Trophoblast cell (in vitro differentiated cells and primary cell): ENCODE data around the gene LRRC41.

Experiments
- DNase-seq, 2 donors: peaks; one replicate each; pipeline ENCODE4 v3.0.0-alpha.2; 2016
- H2AFZ ChIP-seq: 2 replicates; pipeline ENCODE4 v1.6.1; 2013; ENCODE audit warnings: low read length, moderate library complexity, mild to moderate bottlenecking; ENCODE audit not compliant: insufficient read depth, poor library complexity
- H2AK5ac ChIP-seq: 2 replicates; pipeline ENCODE4 v1.6.1; 2013; ENCODE audit warnings: mild to moderate bottlenecking, low read length
- H2BK120ac ChIP-seq: 2 replicates; pipeline ENCODE4 v1.6.1; 2013; ENCODE audit warnings: low read length, mild to moderate bottlenecking, moderate library complexity; ENCODE audit not compliant: insufficient read depth, poor library complexity
- H2BK12ac ChIP-seq: 2 replicates; pipeline ENCODE4 v1.6.1; 2013; ENCODE audit warnings: mild to moderate bottlenecking, low read length, moderate library complexity
- H2BK5ac ChIP-seq: 2 replicates; pipeline ENCODE4 v1.6.1; 2013; ENCODE audit warnings: low read length, low read depth, moderate library complexity, mild to moderate bottlenecking; ENCODE audit not compliant: poor library complexity
- H3K14ac ChIP-seq: 2 replicates; pipeline ENCODE4 v1.6.1; 2013; ENCODE audit warnings: mild to moderate bottlenecking, low read length
- H3K18ac ChIP-seq: 2 replicates; pipeline ENCODE4 v1.6.1; 2013; ENCODE audit warnings: mild to moderate bottlenecking, low read length
- H3K23ac ChIP-seq: 2 replicates; pipeline ENCODE4 v1.6.1; 2013; ENCODE audit warnings: low read length
- H3K27ac ChIP-seq: 2 replicates; pipeline ENCODE4 v1.5.1; 2013; ENCODE audit warnings: low read depth, mild to moderate bottlenecking, inconsistent platforms, low read length, moderate library complexity
- H3K27me3 ChIP-seq: 2 replicates; pipeline ENCODE4 v1.6.1; 2013; ENCODE audit warnings: inconsistent platforms, mild to moderate bottlenecking, low read length, moderate library complexity; ENCODE audit not compliant: insufficient read depth
- H3K36me3 ChIP-seq, 2 experiments: 1 replicate in 1 of 2; 2 replicates in 1 of 2; pipeline ENCODE4 v1.6.1; 2013; ENCODE audit warnings: low read length in 2 of 2, mild to moderate bottlenecking in 2 of 2, moderate library complexity in 1 of 2; ENCODE audit not compliant: insufficient read depth in 2 of 2, control insufficient read depth in 1 of 2
- H3K4ac ChIP-seq: 2 replicates; pipeline ENCODE4 v1.6.1; 2013; ENCODE audit warnings: low read depth, mild to moderate bottlenecking, low read length, moderate library complexity
- H3K4me1 ChIP-seq, 2 experiments: 1 replicate in 1 of 2; 2 replicates in 1 of 2; pipeline ENCODE4 v1.6.1; 2013; ENCODE audit warnings: low read length in 2 of 2, mild to moderate bottlenecking in 2 of 2, moderate library complexity in 1 of 2; ENCODE audit not compliant: insufficient read depth in 2 of 2, control insufficient read depth in 1 of 2
- H3K4me2 ChIP-seq: 2 replicates; pipeline ENCODE4 v1.6.1; 2013; ENCODE audit warnings: inconsistent platforms, mild to moderate bottlenecking, low read length, moderate library complexity
- H3K4me3 ChIP-seq: 2 replicates; pipeline ENCODE4 v1.5.1; 2013; ENCODE audit warnings: mild to moderate bottlenecking, low read depth, low read length, inconsistent platforms
- H3K79me1 ChIP-seq: one replicate; pipeline ENCODE4 v1.6.1; 2013; ENCODE audit warnings: low read length
- H3K79me2 ChIP-seq: 2 replicates; pipeline ENCODE4 v1.6.1; 2013; ENCODE audit warnings: low read length, mild to moderate bottlenecking; ENCODE audit not compliant: control insufficient read depth, insufficient read depth, poor library complexity
- H3K9ac ChIP-seq: 2 replicates; pipeline ENCODE4 v1.6.1; 2013; ENCODE audit warnings: mild to moderate bottlenecking, low read length
- H3K9me3 ChIP-seq: 2 replicates; pipeline ENCODE4 v1.6.1; 2013; ENCODE audit warnings: low read depth, mild to moderate bottlenecking, control low read depth, inconsistent platforms, low read length; ENCODE audit not compliant: insufficient read depth
- H4K12ac ChIP-seq: 2 replicates; pipeline ENCODE4 v1.6.1; 2013; ENCODE audit warnings: low read depth, mild to moderate bottlenecking, low read length, moderate library complexity
- H4K8ac ChIP-seq: 2 replicates; pipeline ENCODE4 v1.6.1; 2013; ENCODE audit warnings: low read depth, mild to moderate bottlenecking, low read length, moderate library complexity
- H4K91ac ChIP-seq: one replicate; pipeline ENCODE4 v1.6.1; 2013; ENCODE audit warnings: low read depth, mild to moderate bottlenecking, low read length, moderate library complexity
- WGBS: extraction: QIAGEN DNeasy Blood & Tissue Kit; methylation state at CpG from one replicate; pipeline ENCODE4 v1.1.7; 2013; ENCODE audit warnings: missing lambda C conversion rate; ENCODE audit not compliant: insufficient read length, insufficient coverage; ENCODE audit errors: extremely low coverage; 5-methylcytosine and 5-hydroxymethylcytosine counted together

The LRRC41 gene

DNA sequence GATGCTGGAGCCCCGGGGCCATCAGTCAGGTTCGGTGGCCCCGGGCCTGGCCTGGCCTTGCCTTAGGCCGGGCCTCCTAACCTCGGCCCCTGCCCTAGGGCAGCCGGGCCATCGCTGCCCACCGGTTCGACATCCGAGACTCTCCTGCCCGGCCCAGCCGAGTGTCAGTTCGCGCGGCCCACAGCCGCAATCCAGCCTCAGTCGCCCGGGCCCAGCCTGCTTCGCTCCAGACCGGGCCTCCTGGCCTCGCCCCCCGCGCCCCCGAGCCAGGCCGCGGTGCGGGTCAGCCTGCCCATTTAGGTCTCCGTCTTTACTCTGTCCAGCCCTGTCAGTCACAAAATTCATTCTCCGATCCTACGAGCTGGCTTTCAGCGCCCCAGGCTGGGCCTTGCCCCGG is 777 bp downstream of the LRRC41 start:
- Histone ChIP-seq H3K79me1 (peaks cover 22% of the 10 kb centered on the region), H3K9ac (peak overlapping the region; percentile 89), H2BK5ac (peak overlapping the region; percentile 79), H3K4me1 (peaks cover 8 to 23% of the 10 kb centered on the region in 2 experiments), H2BK12ac (no peak overlapping the region), H3K27me3 (no peaks in the 10 kb centered on the region), H3K79me2 (peaks cover 49% of the 10 kb centered on the region), H3K14ac (peak overlapping the region; percentile 95), H3K4me3 (peak overlapping the region; percentile 95), H3K4me2 (peak overlapping the region; percentile 66), H2BK120ac (peak overlapping the region; percentile 69), H3K23ac (no peak overlapping the region), H3K36me3 (peaks cover under 1 to 4% of the 10 kb centered on the region in 2 experiments), H4K12ac (peak overlapping the region; percentile 93), H3K27ac (peak overlapping the region; percentile 95), H2AFZ (peak overlapping the region; percentile 38), H3K18ac (peak overlapping the region; percentile 90), H2AK5ac (peak overlapping the region; percentile 83), H3K4ac (peak overlapping the region; percentile 99), H4K8ac (peak overlapping the region; percentile 80), H4K91ac (peak overlapping the region; percentile 88), H3K9me3 (no peaks in the 10 kb centered on the region)
- DNase-seq = peak; percentile 19 to 50
- no CpG with 5 or more reads among the region's 32 CpGs for WGBS

DNA sequence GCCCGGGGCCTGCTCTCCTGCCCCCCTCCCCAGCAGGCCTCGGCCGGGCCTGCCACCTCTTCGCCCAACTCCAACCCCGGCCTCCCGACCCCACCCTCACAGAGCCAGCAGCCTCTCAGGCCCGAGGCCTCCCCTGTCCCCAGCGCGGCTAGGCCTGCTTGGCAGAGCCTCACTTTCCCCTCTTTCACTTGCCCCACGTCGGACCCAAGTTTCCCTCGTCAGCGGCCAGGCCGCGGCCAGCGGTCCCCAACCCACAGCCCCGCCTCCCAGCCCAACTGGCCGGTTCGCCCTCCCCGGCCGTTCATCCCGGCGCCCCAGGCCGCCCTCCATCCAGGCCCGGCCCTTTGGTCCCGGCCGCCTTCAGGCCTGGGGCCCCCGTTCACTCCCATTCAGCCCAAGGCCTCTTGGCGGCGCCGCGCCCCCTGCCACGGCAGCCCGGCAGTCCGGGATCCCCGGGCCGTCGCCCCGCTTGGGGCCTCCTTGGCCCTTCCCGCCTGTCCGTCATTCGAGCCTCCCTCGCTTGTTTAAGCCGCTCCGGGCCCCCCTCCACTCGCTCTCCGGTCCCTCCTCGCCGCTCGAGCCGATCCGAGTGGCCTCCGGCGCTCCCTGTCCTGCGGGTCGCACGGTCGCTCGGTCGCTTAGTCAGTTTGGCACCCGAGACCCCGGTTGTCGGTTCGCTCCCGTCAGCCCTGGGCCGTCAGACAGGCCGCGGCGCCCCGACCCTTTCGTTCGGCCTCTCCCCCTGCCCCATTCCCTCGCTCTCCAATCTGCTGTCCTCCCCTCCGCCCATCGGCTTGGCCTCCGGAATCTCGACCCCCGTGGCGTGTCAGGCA is 1.4 kb downstream of the LRRC41 start:
- peak overlapping the region; percentile 93 for H4K12ac ChIP-seq
- DNase-seq = peak; percentile 17 to 42
- H3K23ac ChIP-seq = no peak overlapping the region
- peak overlapping the region; percentile 95 for H3K27ac ChIP-seq
- H3K79me1 ChIP-seq = peaks cover 22% of the 10 kb centered on the region
- H2AFZ ChIP-seq = peak overlapping the region; percentile 38
- H3K14ac ChIP-seq = peak overlapping the region; percentile 95
- H2AK5ac ChIP-seq = peak overlapping the region; percentile 91
- no CpG with 5 or more reads among the region's 79 CpGs for WGBS
- peaks cover 8 to 23% of the 10 kb centered on the region in 2 experiments for H3K4me1 ChIP-seq
- H2BK12ac ChIP-seq = no peak overlapping the region
- peak overlapping the region; percentile 66 for H3K4me2 ChIP-seq
- peak overlapping the region; percentile 90 for H3K18ac ChIP-seq
- no peaks in the 10 kb centered on the region for H3K27me3 ChIP-seq
- no peaks in the 10 kb centered on the region for H3K9me3 ChIP-seq
- peak overlapping the region; percentile 89 for H3K9ac ChIP-seq
- H4K91ac ChIP-seq = peak overlapping the region; percentile 88
- peaks cover 49% of the 10 kb centered on the region for H3K79me2 ChIP-seq
- H4K8ac ChIP-seq = peak overlapping the region; percentile 80
- H3K4me3 ChIP-seq = peak overlapping the region; percentile 95
- H2BK120ac ChIP-seq = peak overlapping the region; percentile 69
- peak overlapping the region; percentile 79 for H2BK5ac ChIP-seq
- peak overlapping the region; percentile 99 for H3K4ac ChIP-seq
- peaks cover 2 to 6% of the 10 kb centered on the region in 2 experiments for H3K36me3 ChIP-seq

DNA sequence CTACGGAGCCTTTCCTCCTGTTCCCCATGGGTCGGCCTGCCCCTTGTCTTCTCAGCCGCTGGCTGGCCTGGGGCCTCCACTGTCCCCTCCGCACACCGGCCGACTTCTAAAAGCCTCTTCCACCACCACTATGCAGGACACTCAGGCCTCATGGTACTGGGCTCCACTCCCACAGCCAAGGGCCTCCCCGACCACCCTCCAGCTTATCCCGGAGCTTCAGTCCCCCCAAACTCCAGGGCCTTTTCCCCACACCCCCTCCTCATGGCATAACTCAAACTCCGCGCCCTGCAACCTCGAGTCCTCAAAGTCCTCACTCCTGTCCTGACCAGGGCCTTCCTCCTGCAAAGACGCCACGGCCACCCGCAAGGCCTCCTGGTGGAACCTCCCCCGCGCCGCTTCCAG is 2.0 kb downstream of the LRRC41 start:
- Histone ChIP-seq H2AK5ac (peak overlapping the region; percentile 91), H2BK120ac (peak overlapping the region; percentile 69), H2AFZ (peak overlapping the region; percentile 61), H2BK12ac (no peak overlapping the region), H3K4me1 (peaks cover 8 to 21% of the 10 kb centered on the region in 2 experiments), H3K23ac (no peak overlapping the region), H3K79me2 (peaks cover 47% of the 10 kb centered on the region), H3K4me3 (peak overlapping the region; percentile 95), H3K4ac (peak overlapping the region; percentile 99), H2BK5ac (peak overlapping the region; percentile 52), H3K9me3 (no peaks in the 10 kb centered on the region), H3K18ac (peak overlapping the region; percentile 90), H3K14ac (peak overlapping the region; percentile 95), H3K27me3 (no peaks in the 10 kb centered on the region), H4K91ac (peak overlapping the region; percentile 88), H3K79me1 (peaks cover 22% of the 10 kb centered on the region), H3K9ac (peak overlapping the region; percentile 89), H3K27ac (peak overlapping the region; percentile 95), H3K4me2 (peak overlapping the region; percentile 66), H3K36me3 (peaks cover 0 to 8% of the 10 kb centered on the region in 2 experiments), H4K8ac (peak overlapping the region; percentile 80), H4K12ac (peak overlapping the region; percentile 93)
- DNase-seq = no peak
- no CpG with 5 or more reads among the region's 17 CpGs for WGBS

DNA sequence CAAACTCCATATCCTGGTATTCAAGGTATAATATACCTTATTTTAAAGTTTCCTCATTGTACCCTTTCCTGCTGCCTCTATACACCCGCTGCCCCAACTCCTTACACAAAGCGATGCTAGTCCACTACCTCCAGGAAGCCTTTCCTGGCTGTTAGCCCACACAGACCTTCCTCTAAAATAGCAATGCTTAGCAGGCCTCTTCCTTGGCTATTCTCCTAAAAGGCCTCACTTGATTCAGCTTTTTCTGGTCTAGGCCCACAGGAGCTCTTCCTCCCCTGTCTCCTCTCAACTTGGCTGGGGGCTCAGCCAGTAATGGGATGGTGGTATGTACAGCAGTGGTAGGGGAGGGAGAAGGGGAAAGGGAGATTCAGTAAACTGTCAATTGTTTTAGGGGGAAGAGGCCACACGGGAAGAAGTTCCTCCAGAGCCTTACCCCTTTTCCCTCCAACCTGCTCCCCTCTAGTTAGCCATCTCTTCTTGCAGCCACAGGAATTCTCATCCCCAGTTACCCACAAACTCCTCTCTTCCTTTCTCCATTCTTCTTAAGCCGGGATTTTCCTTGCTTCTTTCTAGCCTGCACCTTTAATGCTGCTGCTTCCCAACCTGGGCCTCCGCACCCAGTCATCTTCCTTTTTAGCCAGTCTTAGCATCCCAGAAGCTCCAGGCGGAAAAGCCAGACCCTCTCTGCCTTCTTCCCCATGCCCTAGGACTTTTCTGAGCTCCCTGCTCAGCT is 2.6 kb downstream of the LRRC41 start:
- H2BK12ac ChIP-seq = no peak overlapping the region
- H3K27me3 ChIP-seq = no peaks in the 10 kb centered on the region
- H2BK5ac ChIP-seq = peak overlapping the region; percentile 52
- peak overlapping the region; percentile 89 for H3K9ac ChIP-seq
- H3K4me3 ChIP-seq = peak overlapping the region; percentile 95
- H3K27ac ChIP-seq = no peak overlapping the region
- peak overlapping the region; percentile 91 for H2AK5ac ChIP-seq
- H4K12ac ChIP-seq = peak overlapping the region; percentile 93
- no peaks in the 10 kb centered on the region for H3K9me3 ChIP-seq
- peak overlapping the region; percentile 80 for H4K8ac ChIP-seq
- DNase-seq = no peak
- H3K4me2 ChIP-seq = peak overlapping the region; percentile 66
- peak overlapping the region; percentile 88 for H4K91ac ChIP-seq
- peak overlapping the region; percentile 69 for H2BK120ac ChIP-seq
- peaks cover 8 to 21% of the 10 kb centered on the region in 2 experiments for H3K4me1 ChIP-seq
- H3K14ac ChIP-seq = peak overlapping the region; percentile 95
- peaks cover 0 to 10% of the 10 kb centered on the region in 2 experiments for H3K36me3 ChIP-seq
- peak overlapping the region; percentile 99 for H3K4ac ChIP-seq
- peak overlapping the region; percentile 61 for H2AFZ ChIP-seq
- peaks cover 22% of the 10 kb centered on the region for H3K79me1 ChIP-seq
- H3K23ac ChIP-seq = no peak overlapping the region
- H3K79me2 ChIP-seq = peaks cover 46% of the 10 kb centered on the region
- WGBS = no CpG with 5 or more reads among the region's 6 CpGs
- H3K18ac ChIP-seq = no peak overlapping the region
